IMR-90 (cell line): ENCODE data around the gene CD209. TPM values are rescaled to one million over a fixed set of nuclear protein-coding genes. Genes with fewer than 3 reads are reported as not detected.

ENCODE experiments used
- ATAC-seq: fragments of 200-7000 bp; cut with Tn5 transposase; 2 replicates; pipeline ENCODE4 v1.9.1; 2020; ENCODE audit warnings: low read depth, mild to moderate bottlenecking, moderate library complexity
- BruUV-seq: library from RNA; stranded (reverse); fragments of 400-500 nt; replicated peaks from 2 replicates; lab custom pipeline; 2021; lab: Mats Ljungman, UMichigan
- CTCF ChIA-PET: fragments of 300-600 bp; formaldehyde crosslinking; extraction: SDS; loops from one replicate; lab custom pipeline; 2021; ENCODE audit warnings: antibody characterized with exemption; lab: Yijun Ruan, JAX
- POLR2A ChIA-PET: fragments of 300-600 bp; sonication (Branson Sonifier 250); formaldehyde crosslinking; loops from one replicate; lab custom pipeline; 2022; ENCODE audit warnings: antibody characterized with exemption; ENCODE audit not compliant: unreplicated experiment; lab: Charles Lee
- DNase-seq: peaks from one replicate; pipeline ENCODE4 v3.0.0; 2013
- H2AFZ ChIP-seq: replicated peaks from 2 replicates; pipeline ENCODE3; 2013; ENCODE audit warnings: low read length, mild to moderate bottlenecking; ENCODE audit not compliant: poor library complexity
- H2AK5ac ChIP-seq: 2 replicates; pipeline ENCODE4 v1.6.1; 2013; ENCODE audit warnings: low read depth, low read length, inconsistent platforms
- H2AK9ac ChIP-seq: replicated peaks from 2 replicates; pipeline ENCODE3; 2013; ENCODE audit warnings: mild to moderate bottlenecking, low read depth, low read length, moderate library complexity; ENCODE audit not compliant: poor library complexity
- H2BK120ac ChIP-seq: 2 replicates; pipeline ENCODE4 v1.6.1; 2013; ENCODE audit warnings: low read depth, low read length, inconsistent platforms
- H2BK15ac ChIP-seq: 3 replicates; pipeline ENCODE4 v1.6.1; 2013; ENCODE audit warnings: low read depth, low read length, inconsistent platforms
- H2BK20ac ChIP-seq: 2 replicates; pipeline ENCODE4 v1.6.1; 2013; ENCODE audit warnings: low read depth, mild to moderate bottlenecking, inconsistent platforms, low read length, moderate library complexity
- H2BK5ac ChIP-seq: 2 replicates; pipeline ENCODE4 v1.6.1; 2013; ENCODE audit warnings: mild to moderate bottlenecking, low read depth, low read length, inconsistent platforms; ENCODE audit not compliant: poor library complexity, severe bottlenecking
- H3K14ac ChIP-seq: replicated peaks from 2 replicates; pipeline ENCODE4 v1.6.1; 2013; ENCODE audit warnings: low read depth, low read length, inconsistent platforms
- H3K18ac ChIP-seq: 2 replicates; pipeline ENCODE4 v1.6.1; 2013; ENCODE audit warnings: low read depth, low read length, control low read depth
- H3K23ac ChIP-seq: 2 replicates; pipeline ENCODE4 v1.6.1; 2013; ENCODE audit warnings: low read depth, low read length, inconsistent platforms
- H3K27ac ChIP-seq: 2 replicates; pipeline ENCODE4 v1.5.1; 2013; ENCODE audit warnings: mild to moderate bottlenecking, control low read depth, low read length; ENCODE audit not compliant: insufficient read depth
- H3K27me3 ChIP-seq: 2 replicates; pipeline ENCODE4 v1.6.1; 2013; ENCODE audit warnings: low read length; ENCODE audit not compliant: control insufficient read depth, insufficient read depth
- H3K36me3 ChIP-seq: 2 replicates; pipeline ENCODE4 v1.6.1; 2013; ENCODE audit warnings: low read length, mixed read lengths; ENCODE audit not compliant: control insufficient read depth, insufficient read depth
- H3K4ac ChIP-seq: 2 replicates; pipeline ENCODE4 v1.6.1; 2013; ENCODE audit warnings: low read depth, low read length, inconsistent platforms
- H3K4me1 ChIP-seq: 2 replicates; pipeline ENCODE4 v1.6.1; 2013; ENCODE audit warnings: low read length, mixed read lengths; ENCODE audit not compliant: control insufficient read depth, insufficient read depth
- H3K4me2 ChIP-seq: 2 replicates; pipeline ENCODE4 v1.6.1; 2013; ENCODE audit warnings: low read depth, mild to moderate bottlenecking, control low read depth, low read length, moderate library complexity
- H3K4me3 ChIP-seq: 2 replicates; pipeline ENCODE4 v1.5.1; 2013; ENCODE audit warnings: low read depth, mild to moderate bottlenecking, control low read depth, low read length, moderate library complexity; ENCODE audit not compliant: insufficient read depth
- H3K56ac ChIP-seq: 2 replicates; pipeline ENCODE4 v1.6.1; 2013; ENCODE audit warnings: low read length, inconsistent platforms; ENCODE audit not compliant: insufficient read depth; ENCODE audit errors: extremely low read depth
- H3K79me1 ChIP-seq, 2 experiments: 2 replicates each; pipeline ENCODE4 v1.6.1; 2013; ENCODE audit warnings: low read length in 2 of 2, inconsistent platforms in 1 of 2, low read depth in 1 of 2
- H3K9ac ChIP-seq: 2 replicates; pipeline ENCODE4 v1.6.1; 2013; ENCODE audit warnings: low read depth, low read length, control low read depth
- H3K9me1 ChIP-seq: 2 replicates; pipeline ENCODE4 v1.6.1; 2013; ENCODE audit warnings: low read length, inconsistent platforms; ENCODE audit not compliant: insufficient read depth
- H3K9me3 ChIP-seq: 2 replicates; pipeline ENCODE4 v1.6.1; 2013; ENCODE audit warnings: low read length; ENCODE audit not compliant: control insufficient read depth, insufficient read depth
- H4K20me1 ChIP-seq: 2 replicates; pipeline ENCODE4 v1.6.1; 2013; ENCODE audit warnings: low read length, inconsistent platforms; ENCODE audit not compliant: insufficient read depth
- H4K5ac ChIP-seq: 2 replicates; pipeline ENCODE4 v1.6.1; 2013; ENCODE audit warnings: mild to moderate bottlenecking, low read depth, low read length, control low read depth
- H4K8ac ChIP-seq, 2 experiments: 2 replicates each; pipeline ENCODE4 v1.6.1; 2013; ENCODE audit warnings: low read depth in 2 of 2, low read length in 2 of 2, control low read depth in 1 of 2, inconsistent platforms in 1 of 2
- H4K91ac ChIP-seq: 2 replicates; pipeline ENCODE4 v1.6.1; 2013; ENCODE audit warnings: low read depth, low read length, inconsistent platforms; ENCODE audit not compliant: insufficient read depth
- CHD1 ChIP-seq: IDR thresholded peaks from 2 replicates; pipeline ENCODE4 v1.6.1; 2012; ENCODE audit warnings: low read depth, low read length, improper control_type of control experiment
- NFE2L2 ChIP-seq: fragments of 150-350 bp; IDR thresholded peaks from 2 replicates; pipeline ENCODE4 v1.6.1; 2016; ENCODE audit warnings: low read depth, mild to moderate bottlenecking, low read length
- WGBS, 2 experiments: methylation state at CpG; one replicate each; pipeline versions ENCODE4 v1.1.5 to v1.1.7; 2013; ENCODE audit warnings: missing lambda C conversion rate in 2 of 2; ENCODE audit not compliant: insufficient read length in 1 of 2; ENCODE audit errors: extremely low coverage in 2 of 2; 5-methylcytosine and 5-hydroxymethylcytosine counted together
- dilution Hi-C: fragments of 300-500 bp; cut with HindIII; formaldehyde crosslinking; loops from one replicate; pipeline ENCODE4 v1.14.3; 2018; ENCODE audit warnings: low sequenced_read_pairs; ENCODE audit not compliant: unreplicated experiment
- in situ Hi-C: fragments of 300-500 bp; cut with MboI; formaldehyde crosslinking; loops from 3 replicates; pipeline ENCODE4 v1.14.3; 2019; ENCODE audit warnings: low sequenced_read_pairs, inconsistent platforms, mixed read lengths
- intact Hi-C: fragments of 100-400 bp; cut with micrococcal nuclease; formaldehyde crosslinking; loops from 2 replicates; pipeline ENCODE4 v1.10.0; 2022
- polyA plus RNA-seq, 3 experiments: library from polyadenylated mRNA; depleted of rRNA; stranded (reverse); fragments of >200 nt; gene quantifications; 2 replicates each; pipeline ENCODE4 v1.2.3, GENCODE V29; 2012; ENCODE audit warnings: low replicate concordance in 1 of 3
- total RNA-seq: library from RNA; depleted of rRNA; stranded (reverse); fragments of >200 nt; gene quantifications from 2 replicates; pipeline ENCODE4 v1.2.3, GENCODE V29; 2012
- TF ChIP-seq, protein P1 (sequence below): fragments of 150-350 bp; IDR thresholded peaks from 2 replicates; pipeline ENCODE4 v1.6.1; 2017; ENCODE audit warnings: mild to moderate bottlenecking, antibody characterized with exemption, low read length, low read depth

The CD209 gene
- total and polyA plus RNA-seq, 2 of the 4 experiments (the other 2 are of a cell fraction), result not detected

DNA sequence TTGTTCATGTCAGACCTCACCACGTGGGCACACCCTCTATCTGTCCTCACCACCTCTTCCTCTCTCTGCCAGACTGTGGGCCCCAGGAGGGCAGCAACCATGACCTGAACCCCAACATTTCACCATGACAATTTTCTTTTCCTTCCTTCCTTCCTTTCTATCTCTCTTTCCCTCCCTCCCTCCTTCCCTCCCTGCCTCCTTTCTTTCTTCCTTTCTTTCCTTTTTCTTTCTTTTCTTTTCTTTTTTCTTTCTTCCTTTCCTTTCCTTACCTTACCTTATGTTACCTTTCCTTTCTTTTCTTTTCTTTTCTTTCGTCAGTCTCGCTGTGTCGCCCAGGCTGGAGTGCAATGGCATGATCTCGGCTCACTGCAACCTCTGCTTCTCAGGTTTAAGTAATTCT, 36.7 kb downstream of the CD209 start:
- Histone ChIP-seq H4K8ac (no peak overlapping the region), H3K18ac (no peak overlapping the region), H3K9ac (no peak overlapping the region), H4K91ac (no peak overlapping the region), H3K9me3 (no peaks in the 10 kb centered on the region), H2BK120ac (no peak overlapping the region), H3K4me1 (no peaks in the 10 kb centered on the region), H3K27ac (no peak overlapping the region), H3K14ac (no peak overlapping the region), H3K4me2 (no peak overlapping the region), H3K27me3 (peaks cover 2% of the 10 kb centered on the region; the same call in 1 of the 2 replicates), H3K23ac (no peak overlapping the region), H2AK9ac (no peak overlapping the region), H2BK5ac (no peak overlapping the region), H3K79me1 (no peaks in the 10 kb centered on the region), H2BK15ac (no peak overlapping the region), H2AFZ (no peak overlapping the region), H4K5ac (no peak overlapping the region), H3K56ac (no peak overlapping the region), H3K9me1 (no peaks in the 10 kb centered on the region), H3K36me3 (no peaks in the 10 kb centered on the region), H4K20me1 (no peaks in the 10 kb centered on the region), H2BK20ac (no peak overlapping the region), H3K4me3 (no peak overlapping the region), H2AK5ac (no peak overlapping the region), H3K4ac (no peak overlapping the region)
- WGBS, 2 experiments, result 61% methylated on average over 5 of the region's 5 CpGs; no CpG with 5 or more reads in 1 of the 2 experiments
- TF ChIP-seq, protein P1, sequence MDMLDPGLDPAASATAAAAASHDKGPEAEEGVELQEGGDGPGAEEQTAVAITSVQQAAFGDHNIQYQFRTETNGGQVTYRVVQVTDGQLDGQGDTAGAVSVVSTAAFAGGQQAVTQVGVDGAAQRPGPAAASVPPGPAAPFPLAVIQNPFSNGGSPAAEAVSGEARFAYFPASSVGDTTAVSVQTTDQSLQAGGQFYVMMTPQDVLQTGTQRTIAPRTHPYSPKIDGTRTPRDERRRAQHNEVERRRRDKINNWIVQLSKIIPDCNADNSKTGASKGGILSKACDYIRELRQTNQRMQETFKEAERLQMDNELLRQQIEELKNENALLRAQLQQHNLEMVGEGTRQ, result no peak
- TF ChIP-seq CHD1 (no peak), NFE2L2 (no peak)
- dilution Hi-C loops (no loop called here), intact Hi-C loops (no loop called here), in situ Hi-C loops (no loop called here)
- ChIA-PET CTCF (no interaction called here), POLR2A (no interaction called here)
- no peak for DNase-seq
- no peak for ATAC-seq
- BruUV-seq, result no TSS peak
